Activated T-cell treated with anti-CD3 and anti-CD28 coated beads for 48 hours (primary cell): ENCODE results near the gene FGD6.
"Not testable (repeated sequence)": the region's sequence is repeated elsewhere in the genome, so short reads cannot be mapped to it uniquely, and the experiment has no call there.

Source experiments
- DNase-seq: peaks from one replicate; pipeline ENCODE4 v3.0.0-alpha.2; 2020; ENCODE audit warnings: low read depth

The FGD6 gene

GRCh38 chr12:95217377-95218149 is at the start of gene FGD6, which contains the start of gene VEZT:
Gene FGD6, minus strand, starts transcription at chr12:95217467. Its CDS starts 227 bp downstream, at chr12:95217240.
Gene VEZT, plus strand, starts transcription at chr12:95217807. Its CDS starts 44 bp downstream, at chr12:95217851.
- DNase-seq, result peak; percentile 94

- no peak for DNase-seq
Measured at GRCh38 chr12:95266254-95266653, 49.0 kb upstream of the FGD6 start.

GRCh38 chr12:95265765-95266164 is 48.5 kb upstream of the FGD6 start:
- DNase-seq, result no peak

- no peak for DNase-seq
Measured at GRCh38 chr12:95262808-95263207, 45.5 kb upstream of the FGD6 start.

GRCh38 chr12:95261109-95261508 is 43.8 kb upstream of the FGD6 start:
- no peak for DNase-seq

- DNase-seq, result no peak
Measured at GRCh38 chr12:95259368-95259767, 42.1 kb upstream of the FGD6 start.

- DNase-seq, result no peak
Measured at GRCh38 chr12:95258803-95259202, 41.5 kb upstream of the FGD6 start.

GRCh38 chr12:95258151-95258550 is 40.9 kb upstream of the FGD6 start:
- no peak for DNase-seq

GRCh38 chr12:95257541-95257940 is 40.3 kb upstream of the FGD6 start:
- no peak for DNase-seq

GRCh38 chr12:95253386-95253785 is 36.1 kb upstream of the FGD6 start:
- DNase-seq, result no peak

- DNase-seq, result no peak
Measured at GRCh38 chr12:95248604-95249360, 31.5 kb upstream of the FGD6 start.

GRCh38 chr12:95248095-95248494 is 30.8 kb upstream of the FGD6 start:
- no peak for DNase-seq

- no peak for DNase-seq
Measured at GRCh38 chr12:95244350-95244749, 27.1 kb upstream of the FGD6 start.

GRCh38 chr12:95243497-95244183 is 26.4 kb upstream of the FGD6 start:
- DNase-seq, result no peak

GRCh38 chr12:95241761-95242506 is 24.7 kb upstream of the FGD6 start:
- DNase-seq, result no peak

- DNase-seq, result not testable (repeated sequence)
Measured at GRCh38 chr12:95241138-95241537, 23.9 kb upstream of the FGD6 start.

- no peak for DNase-seq
Measured at GRCh38 chr12:95240556-95240955, 23.3 kb upstream of the FGD6 start.

GRCh38 chr12:95239835-95240234 is 22.6 kb upstream of the FGD6 start:
- DNase-seq, result not testable (repeated sequence)

- DNase-seq, result no peak
Measured at GRCh38 chr12:95239216-95239615, 21.9 kb upstream of the FGD6 start.

GRCh38 chr12:95238150-95238549 is 20.9 kb upstream of the FGD6 start:
- no peak for DNase-seq

- no peak for DNase-seq
Measured at GRCh38 chr12:95237315-95237714, 20.0 kb upstream of the FGD6 start.

GRCh38 chr12:95235621-95236020 is 18.4 kb upstream of the FGD6 start:
- not testable (repeated sequence) for DNase-seq
